HCT116 (cell line): ENCODE results near the gene C3orf22. TPM values are rescaled to one million over a fixed set of nuclear protein-coding genes. Genes with fewer than 3 reads are reported as not detected.

Experiments used
- ATAC-seq: fragments of 200-7000 bp; cut with Tn5 transposase; 2 replicates; pipeline ENCODE4 v1.9.1; 2020; ENCODE audit warnings: mild to moderate bottlenecking, moderate library complexity
- BruUV-seq: library from RNA; stranded (reverse); fragments of 400-500 nt; replicated peaks from 2 replicates; lab custom pipeline; 2021; lab: Mats Ljungman, UMichigan
- CTCF ChIA-PET: fragments of 300-600 bp; sonication (Branson Sonifier 250); formaldehyde crosslinking; loops from one replicate; lab custom pipeline; 2021; ENCODE audit warnings: antibody characterized with exemption; lab: Charles Lee
- POLR2A ChIA-PET: fragments of 300-600, 350-600 bp; sonication (Branson Sonifier 250); formaldehyde crosslinking; loops from one replicate; lab custom pipeline; 2021; ENCODE audit warnings: antibody characterized with exemption; lab: Charles Lee
- RAD21 ChIA-PET, 2 experiments: fragments of 300-600 bp; sonication (Branson Sonifier 250); formaldehyde crosslinking; loops; one replicate each; lab custom pipeline; 2023; ENCODE audit warnings: low total read pairs in 2 of 2; ENCODE audit not compliant: uncharacterized antibody in 2 of 2, unreplicated experiment in 2 of 2, low non-redundant PET in 1 of 2; lab: Charles Lee
- DNase-seq: peaks from one replicate; pipeline ENCODE4 v3.0.0-alpha.2; 2010; ENCODE audit warnings: low read depth, low spot score
- H2AFZ ChIP-seq: fragments of 200-600 bp; shearing (Covaris generic), sonication (generic); 2 replicates; pipeline ENCODE4 v1.6.1; 2017; ENCODE audit warnings: low read depth, mixed run types, mixed read lengths, antibody characterized with exemption, low read length; ENCODE audit not compliant: poor library complexity, severe bottlenecking
- H3K27ac ChIP-seq: 2 replicates; pipeline ENCODE4 v1.5.1; 2012; ENCODE audit warnings: low read depth, low read length
- H3K27me3 ChIP-seq: fragments of 200-600 bp; sonication (generic); 2 replicates; pipeline ENCODE4 v1.6.1; 2016; ENCODE audit warnings: mixed run types, low read length, mixed read lengths; ENCODE audit not compliant: insufficient read depth
- H3K36me3 ChIP-seq, 2 experiments: fragments of 200-500 bp in 1 of 2; fragments of 200-600 bp in 1 of 2; sonication (Bioruptor generic) in 1 of 2; sonication (generic) in 1 of 2; 2 replicates each; pipeline versions ENCODE4 v1.5.1 to v1.6.1; 2014 to 2016; ENCODE audit warnings: low read length in 2 of 2, inconsistent platforms in 1 of 2, mixed read lengths in 1 of 2, mixed run types in 1 of 2; ENCODE audit not compliant: insufficient read depth in 2 of 2, control insufficient read depth in 1 of 2
- H3K4me1 ChIP-seq, 2 experiments: fragments of 200-600 bp in 1 of 2; sonication (generic) in 1 of 2; 2 replicates each; pipeline versions ENCODE4 v1.5.1 to v1.6.1; 2012 to 2017; ENCODE audit warnings: low read length in 2 of 2, inconsistent platforms in 1 of 2, mild to moderate bottlenecking in 1 of 2, mixed read lengths in 1 of 2, mixed run types in 1 of 2, moderate library complexity in 1 of 2; ENCODE audit not compliant: insufficient read depth in 2 of 2, control insufficient read depth in 1 of 2
- H3K4me2 ChIP-seq: fragments of 200-600 bp; sonication (generic); 2 replicates; pipeline ENCODE4 v1.6.1; 2017; ENCODE audit warnings: mixed run types, low read length, mixed read lengths
- H3K4me3 ChIP-seq, 2 experiments: fragments of 200-600 bp in 1 of 2; sonication (generic) in 1 of 2; replicated peaks in 1 of 2; 2 replicates each; pipeline ENCODE4 v1.5.1; 2011 to 2016; ENCODE audit warnings: low read length in 2 of 2, control low read depth in 1 of 2, low read depth in 1 of 2, mild to moderate bottlenecking in 1 of 2, mixed read lengths in 1 of 2, mixed run types in 1 of 2
- H3K79me2 ChIP-seq: fragments of 200-600 bp; sonication (generic); 2 replicates; pipeline ENCODE4 v1.6.1; 2017; ENCODE audit warnings: mild to moderate bottlenecking, mixed run types, low read length, moderate library complexity, mixed read lengths; ENCODE audit not compliant: insufficient read depth
- H3K9ac ChIP-seq: fragments of 200-600 bp; sonication (generic); 2 replicates; pipeline ENCODE4 v1.6.1; 2016; ENCODE audit warnings: low read length, mixed read lengths
- H3K9me2 ChIP-seq: fragments of 200-600 bp; sonication (generic), shearing (Covaris generic); 2 replicates; pipeline ENCODE4 v1.6.1; 2017; ENCODE audit warnings: mixed run types, mild to moderate bottlenecking, moderate library complexity; ENCODE audit not compliant: insufficient read depth
- H3K9me3 ChIP-seq, 2 experiments: fragments of 200-500 bp in 1 of 2; fragments of 200-600 bp in 1 of 2; sonication (Bioruptor generic) in 1 of 2; sonication (generic) in 1 of 2; 2 replicates each; pipeline ENCODE4 v1.6.1; 2014 to 2017; ENCODE audit warnings: low read length in 2 of 2, mixed read lengths in 2 of 2, inconsistent platforms in 1 of 2, low read depth in 1 of 2, mild to moderate bottlenecking in 1 of 2, mixed run types in 1 of 2, moderate library complexity in 1 of 2; ENCODE audit not compliant: control insufficient read depth in 1 of 2, insufficient read depth in 1 of 2
- H4K20me1 ChIP-seq: fragments of 200-600 bp; sonication (generic), shearing (Covaris generic); 2 replicates; pipeline ENCODE4 v1.6.1; 2017; ENCODE audit warnings: mixed run types, mild to moderate bottlenecking, moderate library complexity; ENCODE audit not compliant: insufficient read depth
- CEBPB ChIP-seq: IDR thresholded peaks from 2 replicates; pipeline ENCODE4 v1.6.1; 2012; ENCODE audit warnings: low read depth
- EGR1 ChIP-seq: IDR thresholded peaks from 2 replicates; pipeline ENCODE4 v1.6.1; 2012; ENCODE audit warnings: low read depth
- EZH2 ChIP-seq: fragments of 200-600 bp; sonication (generic); IDR thresholded peaks from 2 replicates; pipeline ENCODE4 v1.6.1; 2017; ENCODE audit warnings: antibody characterized with exemption, mixed run types
- JUND ChIP-seq: IDR thresholded peaks from 2 replicates; pipeline ENCODE4 v1.6.1; 2012
- POLR2A ChIP-seq: IDR thresholded peaks from 2 replicates; pipeline ENCODE4 v1.7.0; 2011; ENCODE audit warnings: borderline replicate concordance; ENCODE audit not compliant: insufficient read depth, insufficient read length; ENCODE audit errors: extremely low read depth
- POLR2AphosphoS5 ChIP-seq: IDR thresholded peaks from 2 replicates; pipeline ENCODE4 v1.6.1; 2011; ENCODE audit warnings: mild to moderate bottlenecking, low read depth, low read length, moderate library complexity
- SIN3A ChIP-seq: IDR thresholded peaks from 2 replicates; pipeline ENCODE4 v1.6.1; 2012; ENCODE audit warnings: low read depth
- SRF ChIP-seq: IDR thresholded peaks from 2 replicates; pipeline ENCODE4 v1.6.1; 2012; ENCODE audit warnings: low read depth
- TCF7L2 ChIP-seq: IDR thresholded peaks from 2 replicates; pipeline ENCODE4 v1.7.0; 2011; ENCODE audit warnings: borderline replicate concordance, inconsistent platforms; ENCODE audit not compliant: insufficient read depth, insufficient read length; ENCODE audit errors: extremely low read depth
- YY1 ChIP-seq: IDR thresholded peaks from 2 replicates; pipeline ENCODE4 v1.6.1; 2011; ENCODE audit warnings: low read length, low read depth, moderate library complexity, mild to moderate bottlenecking; ENCODE audit not compliant: insufficient replicate concordance; ENCODE audit errors: extremely low read depth
- ZFX ChIP-seq: fragments of 450-650 bp; IDR thresholded peaks from 2 replicates; pipeline ENCODE4 v1.6.1; 2017
- intact Hi-C: fragments of 100-400 bp; cut with micrococcal nuclease; formaldehyde crosslinking; loops from 2 replicates; pipeline ENCODE4 v1.10.0; 2022
- total RNA-seq: library from RNA; stranded (reverse); gene quantifications from one replicate; pipeline ENCODE4 v1.2.1, GENCODE V29; 2021; ENCODE audit not compliant: unreplicated experiment
- TF ChIP-seq, protein P1 (sequence below): IDR thresholded peaks from 2 replicates; pipeline ENCODE4 v1.6.1; 2012
- TF ChIP-seq, protein P2 (sequence below): IDR thresholded peaks from 2 replicates; pipeline ENCODE4 v1.6.1; 2011; ENCODE audit warnings: mild to moderate bottlenecking, low read length, moderate library complexity; ENCODE audit not compliant: insufficient replicate concordance; ENCODE audit errors: extremely low read depth

C3orf22 gene
- total RNA-seq, 1 experiment from 2014 or later, result not detected

DNA sequence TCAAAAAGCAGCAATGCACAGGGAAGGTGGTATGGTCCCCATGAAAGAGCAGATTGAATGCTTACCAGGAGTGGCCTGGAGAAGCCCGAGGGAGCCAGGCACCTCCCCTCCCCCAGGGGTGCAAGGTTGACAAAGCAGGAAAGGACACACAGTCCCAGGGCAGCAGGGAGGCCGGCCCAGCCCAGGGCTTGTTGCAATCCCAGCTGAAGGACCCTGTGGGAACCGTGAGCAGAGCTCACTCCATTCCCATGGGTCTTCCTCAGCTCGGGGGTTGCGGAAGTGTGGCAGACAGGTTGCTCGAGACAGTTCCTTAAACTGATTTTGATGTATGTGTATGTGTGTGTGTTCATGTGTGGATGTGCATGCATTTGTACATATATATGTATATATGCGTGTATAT is 57.0 kb downstream of the C3orf22 start:
- Histone ChIP-seq H3K79me2 (no peaks in the 10 kb centered on the region), H3K4me1 (no peaks in the 10 kb centered on the region), H3K4me2 (no peak overlapping the region), H3K36me3 (no peaks in the 10 kb centered on the region), H4K20me1 (no peaks in the 10 kb centered on the region), H3K27ac (no peak overlapping the region), H3K9ac (no peak overlapping the region), H2AFZ (no peak overlapping the region), H3K9me3 (no peaks in the 10 kb centered on the region), H3K4me3 (no peak overlapping the region), H3K27me3 (peaks cover 7% of the 10 kb centered on the region; the same call in 1 of the 2 replicates), H3K9me2 (no peaks in the 10 kb centered on the region)
- TF ChIP-seq SRF (no peak), POLR2A (no peak), YY1 (no peak), POLR2AphosphoS5 (no peak), CEBPB (no peak), SIN3A (no peak), ZFX (no peak), TCF7L2 (no peak), EZH2 (no peak), EGR1 (no peak), JUND (no peak)
- TF ChIP-seq, protein P1, sequence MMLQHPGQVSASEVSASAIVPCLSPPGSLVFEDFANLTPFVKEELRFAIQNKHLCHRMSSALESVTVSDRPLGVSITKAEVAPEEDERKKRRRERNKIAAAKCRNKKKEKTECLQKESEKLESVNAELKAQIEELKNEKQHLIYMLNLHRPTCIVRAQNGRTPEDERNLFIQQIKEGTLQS, result no peak
- TF ChIP-seq, protein P2, sequence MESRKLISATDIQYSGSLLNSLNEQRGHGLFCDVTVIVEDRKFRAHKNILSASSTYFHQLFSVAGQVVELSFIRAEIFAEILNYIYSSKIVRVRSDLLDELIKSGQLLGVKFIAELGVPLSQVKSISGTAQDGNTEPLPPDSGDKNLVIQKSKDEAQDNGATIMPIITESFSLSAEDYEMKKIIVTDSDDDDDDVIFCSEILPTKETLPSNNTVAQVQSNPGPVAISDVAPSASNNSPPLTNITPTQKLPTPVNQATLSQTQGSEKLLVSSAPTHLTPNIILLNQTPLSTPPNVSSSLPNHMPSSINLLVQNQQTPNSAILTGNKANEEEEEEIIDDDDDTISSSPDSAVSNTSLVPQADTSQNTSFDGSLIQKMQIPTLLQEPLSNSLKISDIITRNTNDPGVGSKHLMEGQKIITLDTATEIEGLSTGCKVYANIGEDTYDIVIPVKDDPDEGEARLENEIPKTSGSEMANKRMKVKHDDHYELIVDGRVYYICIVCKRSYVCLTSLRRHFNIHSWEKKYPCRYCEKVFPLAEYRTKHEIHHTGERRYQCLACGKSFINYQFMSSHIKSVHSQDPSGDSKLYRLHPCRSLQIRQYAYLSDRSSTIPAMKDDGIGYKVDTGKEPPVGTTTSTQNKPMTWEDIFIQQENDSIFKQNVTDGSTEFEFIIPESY, result no peak
- BruUV-seq, result no TSS peak
- ChIA-PET CTCF (no interaction called here), RAD21 (no interaction called here), POLR2A (no interaction called here)
- intact Hi-C loops, result no loop called here
- DNase-seq (no peak), ATAC-seq (no peak)
